Brain microvascular endothelial cell (primary cell): ENCODE measurements around the gene REEP6.
A peak's percentile ranks its signal among the peaks of the same experiment; 100 is the strongest.
"Not testable (repeated sequence)": the region's sequence is repeated elsewhere in the genome, so short reads cannot be mapped to it uniquely, and the experiment has no call there.

Source experiments
- DNase-seq: peaks from one replicate; pipeline ENCODE4 v3.0.0-alpha.2; 2020
- H3K27ac ChIP-seq: fragments of 250-450 bp; sonication (Bioruptor Pico); 2 replicates; pipeline ENCODE4 v1.5.1; 2020; ENCODE audit warnings: mild to moderate bottlenecking, moderate library complexity
- H3K27me3 ChIP-seq: fragments of 250-450 bp; sonication (Bioruptor Pico); replicated peaks from 2 replicates; pipeline ENCODE4 v1.5.1; 2020; ENCODE audit warnings: mild to moderate bottlenecking
- H3K36me3 ChIP-seq: fragments of 250-450 bp; sonication (Bioruptor Pico); replicated peaks from 2 replicates; pipeline ENCODE4 v1.5.1; 2020; ENCODE audit warnings: mild to moderate bottlenecking
- H3K4me3 ChIP-seq: 2 replicates; pipeline ENCODE4 v1.5.1; 2011; ENCODE audit warnings: low read depth, mild to moderate bottlenecking, control low read depth, low read length, moderate library complexity
- in situ Hi-C: cut with HindIII; loops from 2 replicates; pipeline ENCODE4 v1.10.0; 2017; ENCODE audit warnings: low sequenced_read_pairs, low pct_ligation_motif_present
- TF ChIP-seq, protein P1 (sequence below): IDR thresholded peaks from 2 replicates; pipeline ENCODE4 v1.5.1; 2011; ENCODE audit warnings: low read depth, mild to moderate bottlenecking, moderate library complexity, low read length, control low read depth, inconsistent platforms; ENCODE audit errors: missing control alignments

Gene REEP6

DNA sequence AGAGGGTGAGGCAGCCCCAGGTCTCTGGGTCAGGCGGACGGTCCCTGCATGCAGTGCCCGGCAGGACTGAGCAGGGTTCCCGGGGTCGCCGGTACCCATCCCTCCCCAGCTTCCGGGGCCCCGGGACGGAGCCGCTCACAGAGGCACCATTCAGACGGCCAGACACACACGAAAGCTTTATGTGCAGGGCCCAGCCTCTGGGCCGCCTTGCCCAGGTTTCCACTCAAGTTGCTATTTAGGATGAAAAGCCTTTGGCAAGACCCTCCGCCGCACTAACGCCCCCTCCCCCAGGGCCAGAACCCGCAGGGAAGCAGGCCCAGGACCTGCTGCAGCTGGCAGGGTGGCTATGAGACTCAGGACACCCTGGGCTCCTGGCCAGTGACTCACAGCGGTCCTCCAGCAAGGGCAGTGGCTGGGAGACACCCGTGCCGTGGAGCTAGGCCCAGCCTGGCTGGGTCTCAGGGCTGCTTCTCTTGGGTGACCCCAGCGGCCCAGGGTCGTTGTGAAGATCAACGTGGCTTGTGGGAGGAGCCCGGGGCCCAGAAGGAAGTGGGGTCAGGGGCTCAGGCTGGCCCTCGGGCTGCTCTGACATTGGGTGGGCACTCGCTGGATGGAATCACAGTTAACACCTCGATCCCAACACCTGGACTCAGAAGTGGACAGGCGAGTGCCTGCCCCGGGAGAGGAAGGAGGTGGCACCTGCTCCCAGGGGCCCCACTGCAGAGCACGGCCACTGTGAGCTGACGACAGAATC, 16.8 kb upstream of the REEP6 start:
- in situ Hi-C loops, result loop anchor here (5.0 kb wide), 1 partner anchor 192 kb away; no protein-coding TSS in a partner anchor
- no peak for DNase-seq
- Histone ChIP-seq H3K27me3 (peaks cover 27% of the 10 kb centered on the region), H3K4me3 (no peak overlapping the region), H3K36me3 (no peaks in the 10 kb centered on the region), H3K27ac (no peak overlapping the region)
- TF ChIP-seq, protein P1, sequence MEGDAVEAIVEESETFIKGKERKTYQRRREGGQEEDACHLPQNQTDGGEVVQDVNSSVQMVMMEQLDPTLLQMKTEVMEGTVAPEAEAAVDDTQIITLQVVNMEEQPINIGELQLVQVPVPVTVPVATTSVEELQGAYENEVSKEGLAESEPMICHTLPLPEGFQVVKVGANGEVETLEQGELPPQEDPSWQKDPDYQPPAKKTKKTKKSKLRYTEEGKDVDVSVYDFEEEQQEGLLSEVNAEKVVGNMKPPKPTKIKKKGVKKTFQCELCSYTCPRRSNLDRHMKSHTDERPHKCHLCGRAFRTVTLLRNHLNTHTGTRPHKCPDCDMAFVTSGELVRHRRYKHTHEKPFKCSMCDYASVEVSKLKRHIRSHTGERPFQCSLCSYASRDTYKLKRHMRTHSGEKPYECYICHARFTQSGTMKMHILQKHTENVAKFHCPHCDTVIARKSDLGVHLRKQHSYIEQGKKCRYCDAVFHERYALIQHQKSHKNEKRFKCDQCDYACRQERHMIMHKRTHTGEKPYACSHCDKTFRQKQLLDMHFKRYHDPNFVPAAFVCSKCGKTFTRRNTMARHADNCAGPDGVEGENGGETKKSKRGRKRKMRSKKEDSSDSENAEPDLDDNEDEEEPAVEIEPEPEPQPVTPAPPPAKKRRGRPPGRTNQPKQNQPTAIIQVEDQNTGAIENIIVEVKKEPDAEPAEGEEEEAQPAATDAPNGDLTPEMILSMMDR, result no peak

- no peak for DNase-seq
- no peak overlapping the region for H3K27ac ChIP-seq
- in situ Hi-C loops, result loop anchor here (5.0 kb wide), 1 partner anchor 193 kb away; no protein-coding TSS in a partner anchor
- H3K36me3 ChIP-seq, result no peaks in the 10 kb centered on the region
- TF ChIP-seq, protein P1, result no peak
- no peak overlapping the region for H3K4me3 ChIP-seq
- peaks cover 23% of the 10 kb centered on the region for H3K27me3 ChIP-seq
These were observed 16.1 kb upstream of the REEP6 start for GRCh38 chr19:1474765-1475351.

- H3K27ac ChIP-seq, result no peak overlapping the region
- in situ Hi-C loops, result no loop called here
- no peaks in the 10 kb centered on the region for H3K36me3 ChIP-seq
- no peak for DNase-seq
- TF ChIP-seq, protein P1, result no peak
- H3K27me3 ChIP-seq, result peaks cover 13% of the 10 kb centered on the region
- no peak overlapping the region for H3K4me3 ChIP-seq
These were observed 15.1 kb upstream of the REEP6 start for GRCh38 chr19:1475751-1476437.

GRCh38 chr19:1477056-1477455, 13.9 kb upstream of the REEP6 start:
- H3K27me3 ChIP-seq, in situ Hi-C loops, DNase-seq, H3K36me3 ChIP-seq, H3K4me3 ChIP-seq, H3K27ac ChIP-seq: not testable (repeated sequence)

GRCh38 chr19:1478934-1479707, 11.9 kb upstream of the REEP6 start, which contains the start of gene C19orf25:
Gene C19orf25 (minus strand): TSS chr19:1479215. CDS start chr19:1478903, 312 bp downstream.
- TF ChIP-seq, protein P1, result no peak
- Histone ChIP-seq H3K27ac (peak within 1 kb of the TSS; percentile 3), H3K36me3 (no peaks in the 10 kb centered on the region), H3K27me3 (no peaks in the 10 kb centered on the region), H3K4me3 (peak within 1 kb of the TSS; percentile 78)
- DNase-seq, result peak; percentile 87
- in situ Hi-C loops, result no loop called here
